KMS-11 (cell line): ENCODE data around the gene HPSE2.

Experiments used
- H2AFZ ChIP-seq: fragments of 200-600 bp; sonication (generic); 2 replicates; pipeline ENCODE4 v1.6.1; 2016; ENCODE audit warnings: antibody characterized with exemption, mixed run types, low read depth
- H3K27ac ChIP-seq: fragments of 200-600 bp; sonication (generic); 2 replicates; pipeline ENCODE4 v1.6.1; 2016; ENCODE audit warnings: mild to moderate bottlenecking, mixed run types
- H3K27me3 ChIP-seq: fragments of 200-600 bp; sonication (generic); 2 replicates; pipeline ENCODE4 v1.6.1; 2017; ENCODE audit warnings: mild to moderate bottlenecking, low read depth, mixed run types, moderate library complexity; ENCODE audit not compliant: insufficient read depth
- H3K36me3 ChIP-seq: fragments of 200-600 bp; sonication (generic); 2 replicates; pipeline ENCODE4 v1.6.1; 2017; ENCODE audit warnings: mild to moderate bottlenecking, mixed run types; ENCODE audit not compliant: insufficient read depth
- H3K4me1 ChIP-seq: fragments of 200-600 bp; sonication (generic); 2 replicates; pipeline ENCODE4 v1.6.1; 2016; ENCODE audit warnings: mild to moderate bottlenecking, low read depth, mixed run types; ENCODE audit not compliant: poor library complexity, severe bottlenecking
- H3K4me2 ChIP-seq: fragments of 200-600 bp; sonication (generic); 2 replicates; pipeline ENCODE4 v1.7.0; 2016; ENCODE audit warnings: mild to moderate bottlenecking, mixed run types
- H3K4me3 ChIP-seq: fragments of 200-600 bp; sonication (generic); IDR thresholded peaks from 2 replicates; pipeline ENCODE4 v1.6.1; 2017; ENCODE audit warnings: low read depth, low read length, mixed read lengths; ENCODE audit not compliant: insufficient read depth
- H3K79me2 ChIP-seq: fragments of 200-600 bp; sonication (generic); 2 replicates; pipeline ENCODE4 v1.6.1; 2016; ENCODE audit warnings: low read depth, mixed run types; ENCODE audit not compliant: insufficient read depth
- H3K9ac ChIP-seq: fragments of 200-600 bp; sonication (generic); 2 replicates; pipeline ENCODE4 v1.6.1; 2016; ENCODE audit warnings: mild to moderate bottlenecking, mixed run types
- H4K20me1 ChIP-seq: fragments of 200-600 bp; sonication (generic); 2 replicates; pipeline ENCODE4 v1.6.1; 2016; ENCODE audit warnings: mild to moderate bottlenecking, mixed run types; ENCODE audit not compliant: insufficient read depth
- CTCF ChIP-seq: fragments of 200-600 bp; sonication (generic); conservative IDR thresholded peaks from 2 replicates; pipeline ENCODE4 v1.6.1; 2017; ENCODE audit warnings: low read depth, mild to moderate bottlenecking, antibody characterized with exemption, low read length, moderate library complexity, mixed read lengths

The HPSE2 gene

GRCh38 chr10:98422182-98422581 is 813.5 kb downstream of the HPSE2 start:
- Histone ChIP-seq H3K4me2 (no peak overlapping the region), H3K9ac (no peak overlapping the region), H3K79me2 (no peaks in the 10 kb centered on the region), H3K27me3 (no peaks in the 10 kb centered on the region), H2AFZ (no peak overlapping the region), H3K4me1 (peaks cover 11% of the 10 kb centered on the region), H3K4me3 (no peak overlapping the region), H4K20me1 (no peaks in the 10 kb centered on the region), H3K27ac (no peak overlapping the region), H3K36me3 (no peaks in the 10 kb centered on the region)
- no peak for TF ChIP-seq CTCF

GRCh38 chr10:98420786-98421185 is 814.9 kb downstream of the HPSE2 start:
- Histone ChIP-seq H3K9ac (no peak overlapping the region), H3K4me2 (no peak overlapping the region), H4K20me1 (no peaks in the 10 kb centered on the region), H3K27ac (no peak overlapping the region), H3K4me3 (no peak overlapping the region), H2AFZ (no peak overlapping the region), H3K4me1 (peaks cover 11% of the 10 kb centered on the region), H3K27me3 (no peaks in the 10 kb centered on the region), H3K36me3 (no peaks in the 10 kb centered on the region), H3K79me2 (no peaks in the 10 kb centered on the region)
- TF ChIP-seq CTCF: no peak

GRCh38 chr10:98419469-98420261 is 816.0 kb downstream of the HPSE2 start:
- Histone ChIP-seq H3K79me2 (no peaks in the 10 kb centered on the region), H3K27ac (no peak overlapping the region), H3K4me2 (no peak overlapping the region), H3K4me1 (peaks cover 11% of the 10 kb centered on the region), H4K20me1 (no peaks in the 10 kb centered on the region), H2AFZ (no peak overlapping the region), H3K36me3 (no peaks in the 10 kb centered on the region), H3K9ac (no peak overlapping the region), H3K27me3 (no peaks in the 10 kb centered on the region), H3K4me3 (no peak overlapping the region)
- no peak for TF ChIP-seq CTCF

GRCh38 chr10:98418665-98419468 is 816.8 kb downstream of the HPSE2 start:
- Histone ChIP-seq H4K20me1 (no peaks in the 10 kb centered on the region), H3K79me2 (no peaks in the 10 kb centered on the region)

More at GRCh38 chr10:98418665-98419468, 816.8 kb downstream of the HPSE2 start:
- Histone ChIP-seq H3K9ac (no peak overlapping the region), H3K27ac (no peak overlapping the region), H3K4me1 (peaks cover 8% of the 10 kb centered on the region), H3K4me3 (no peak overlapping the region), H3K36me3 (no peaks in the 10 kb centered on the region), H3K27me3 (no peaks in the 10 kb centered on the region), H2AFZ (no peak overlapping the region), H3K4me2 (no peak overlapping the region)
- TF ChIP-seq CTCF: no peak
